KMS-11 (cell line): ENCODE results near the gene NDUFB11.
A peak's percentile ranks its signal among the peaks of the same experiment; 100 is the strongest.

ENCODE experiments used
- H2AFZ ChIP-seq: fragments of 200-600 bp; sonication (generic); 2 replicates; pipeline ENCODE4 v1.6.1; 2016; ENCODE audit warnings: antibody characterized with exemption, mixed run types, low read depth
- H3K27ac ChIP-seq: fragments of 200-600 bp; sonication (generic); 2 replicates; pipeline ENCODE4 v1.6.1; 2016; ENCODE audit warnings: mild to moderate bottlenecking, mixed run types
- H3K27me3 ChIP-seq: fragments of 200-600 bp; sonication (generic); 2 replicates; pipeline ENCODE4 v1.6.1; 2017; ENCODE audit warnings: mild to moderate bottlenecking, low read depth, mixed run types, moderate library complexity; ENCODE audit not compliant: insufficient read depth
- H3K36me3 ChIP-seq: fragments of 200-600 bp; sonication (generic); 2 replicates; pipeline ENCODE4 v1.6.1; 2017; ENCODE audit warnings: mild to moderate bottlenecking, mixed run types; ENCODE audit not compliant: insufficient read depth
- H3K4me1 ChIP-seq: fragments of 200-600 bp; sonication (generic); 2 replicates; pipeline ENCODE4 v1.6.1; 2016; ENCODE audit warnings: mild to moderate bottlenecking, low read depth, mixed run types; ENCODE audit not compliant: poor library complexity, severe bottlenecking
- H3K4me2 ChIP-seq: fragments of 200-600 bp; sonication (generic); 2 replicates; pipeline ENCODE4 v1.7.0; 2016; ENCODE audit warnings: mild to moderate bottlenecking, mixed run types
- H3K4me3 ChIP-seq: fragments of 200-600 bp; sonication (generic); IDR thresholded peaks from 2 replicates; pipeline ENCODE4 v1.6.1; 2017; ENCODE audit warnings: low read depth, low read length, mixed read lengths; ENCODE audit not compliant: insufficient read depth
- H3K79me2 ChIP-seq: fragments of 200-600 bp; sonication (generic); 2 replicates; pipeline ENCODE4 v1.6.1; 2016; ENCODE audit warnings: low read depth, mixed run types; ENCODE audit not compliant: insufficient read depth
- H3K9ac ChIP-seq: fragments of 200-600 bp; sonication (generic); 2 replicates; pipeline ENCODE4 v1.6.1; 2016; ENCODE audit warnings: mild to moderate bottlenecking, mixed run types
- H4K20me1 ChIP-seq: fragments of 200-600 bp; sonication (generic); 2 replicates; pipeline ENCODE4 v1.6.1; 2016; ENCODE audit warnings: mild to moderate bottlenecking, mixed run types; ENCODE audit not compliant: insufficient read depth
- TF ChIP-seq, protein P1 (sequence below): fragments of 200-600 bp; sonication (generic); conservative IDR thresholded peaks from 2 replicates; pipeline ENCODE4 v1.6.1; 2017; ENCODE audit warnings: low read depth, mild to moderate bottlenecking, antibody characterized with exemption, low read length, moderate library complexity, mixed read lengths

Gene NDUFB11

DNA sequence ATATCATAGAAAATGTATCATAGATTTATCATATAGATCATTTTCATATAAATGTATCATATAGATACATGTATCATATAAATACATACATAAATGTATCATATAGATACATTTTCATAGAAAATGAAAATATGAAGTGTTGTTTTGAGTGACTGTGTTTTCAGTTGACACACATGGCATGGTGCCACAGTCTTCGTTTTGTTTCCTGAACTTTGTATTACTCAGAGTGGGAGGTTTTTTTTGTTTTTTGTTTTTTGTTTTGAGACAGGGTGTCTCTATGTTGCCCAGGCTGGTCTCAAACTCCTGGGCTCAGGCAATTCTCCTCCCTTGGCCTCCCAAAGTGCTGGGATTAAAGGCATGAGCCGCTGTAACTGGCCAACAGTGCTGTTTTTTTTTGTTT, 4.4 kb upstream of the NDUFB11 start:
- no peak overlapping the region for H3K4me2 ChIP-seq
- no peak overlapping the region for H2AFZ ChIP-seq
- H3K27ac ChIP-seq = no peak overlapping the region
- H3K27me3 ChIP-seq = no peaks in the 10 kb centered on the region
- no peak overlapping the region for H3K9ac ChIP-seq
- no peaks in the 10 kb centered on the region for H4K20me1 ChIP-seq
- TF ChIP-seq, protein P1, sequence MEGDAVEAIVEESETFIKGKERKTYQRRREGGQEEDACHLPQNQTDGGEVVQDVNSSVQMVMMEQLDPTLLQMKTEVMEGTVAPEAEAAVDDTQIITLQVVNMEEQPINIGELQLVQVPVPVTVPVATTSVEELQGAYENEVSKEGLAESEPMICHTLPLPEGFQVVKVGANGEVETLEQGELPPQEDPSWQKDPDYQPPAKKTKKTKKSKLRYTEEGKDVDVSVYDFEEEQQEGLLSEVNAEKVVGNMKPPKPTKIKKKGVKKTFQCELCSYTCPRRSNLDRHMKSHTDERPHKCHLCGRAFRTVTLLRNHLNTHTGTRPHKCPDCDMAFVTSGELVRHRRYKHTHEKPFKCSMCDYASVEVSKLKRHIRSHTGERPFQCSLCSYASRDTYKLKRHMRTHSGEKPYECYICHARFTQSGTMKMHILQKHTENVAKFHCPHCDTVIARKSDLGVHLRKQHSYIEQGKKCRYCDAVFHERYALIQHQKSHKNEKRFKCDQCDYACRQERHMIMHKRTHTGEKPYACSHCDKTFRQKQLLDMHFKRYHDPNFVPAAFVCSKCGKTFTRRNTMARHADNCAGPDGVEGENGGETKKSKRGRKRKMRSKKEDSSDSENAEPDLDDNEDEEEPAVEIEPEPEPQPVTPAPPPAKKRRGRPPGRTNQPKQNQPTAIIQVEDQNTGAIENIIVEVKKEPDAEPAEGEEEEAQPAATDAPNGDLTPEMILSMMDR = no peak
- no peak overlapping the region for H3K4me3 ChIP-seq
- H3K4me1 ChIP-seq = peaks cover 8% of the 10 kb centered on the region
- no peaks in the 10 kb centered on the region for H3K36me3 ChIP-seq
- H3K79me2 ChIP-seq = peaks cover 62% of the 10 kb centered on the region

DNA sequence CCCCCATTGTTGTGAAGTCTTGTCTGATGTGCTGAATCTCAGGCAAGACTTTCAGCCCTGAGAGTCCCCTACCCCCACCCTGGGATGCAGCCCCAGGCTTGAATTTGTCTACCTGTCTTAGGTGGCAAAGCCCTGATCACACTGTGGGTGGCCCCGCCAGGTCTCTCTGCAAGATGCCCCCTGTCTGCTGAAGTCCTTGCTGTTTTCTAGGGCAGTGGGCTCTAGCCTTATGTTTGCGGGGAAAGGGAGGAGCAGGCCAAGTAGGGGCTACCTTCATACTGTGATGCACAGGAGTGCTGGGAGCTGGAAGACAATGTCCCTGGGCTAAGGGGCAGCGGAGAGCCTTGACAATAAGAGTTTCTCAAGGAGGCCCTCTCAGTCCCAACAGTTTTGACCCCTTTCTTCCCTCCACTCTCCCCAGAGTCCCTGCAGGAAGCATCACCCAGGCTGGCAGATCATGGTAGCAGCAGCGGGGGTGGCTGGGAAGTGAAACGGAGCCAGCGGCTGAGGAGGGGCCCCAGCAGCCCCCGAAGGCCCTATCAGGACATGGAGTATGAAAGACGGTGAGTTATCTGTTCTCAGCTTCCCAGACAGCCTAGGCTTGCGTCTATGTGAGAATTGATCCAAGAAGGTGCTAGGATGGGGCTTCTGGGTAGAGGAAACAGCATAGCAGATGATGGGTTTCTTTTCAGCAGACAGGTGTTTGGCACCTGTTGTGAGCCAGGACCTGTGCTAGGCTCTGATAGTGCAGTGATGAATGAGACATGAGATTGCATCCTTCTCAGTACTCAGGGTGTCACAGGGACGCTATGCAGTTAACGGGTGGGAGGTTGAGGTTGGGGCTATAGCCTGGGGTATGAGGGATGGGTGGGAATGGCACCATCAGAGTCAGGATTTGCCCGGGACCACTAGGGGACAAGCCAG, 2.7 kb upstream of the NDUFB11 start:
- Histone ChIP-seq H3K79me2 (peaks cover 77% of the 10 kb centered on the region), H4K20me1 (no peaks in the 10 kb centered on the region), H3K4me2 (peak overlapping the region; percentile 76; the same call in 1 of the 2 replicates), H2AFZ (no peak overlapping the region), H3K27me3 (no peaks in the 10 kb centered on the region), H3K36me3 (no peaks in the 10 kb centered on the region), H3K4me3 (no peak overlapping the region), H3K9ac (no peak overlapping the region), H3K27ac (no peak overlapping the region), H3K4me1 (peaks cover 15% of the 10 kb centered on the region)
- TF ChIP-seq, protein P1 = no peak

DNA sequence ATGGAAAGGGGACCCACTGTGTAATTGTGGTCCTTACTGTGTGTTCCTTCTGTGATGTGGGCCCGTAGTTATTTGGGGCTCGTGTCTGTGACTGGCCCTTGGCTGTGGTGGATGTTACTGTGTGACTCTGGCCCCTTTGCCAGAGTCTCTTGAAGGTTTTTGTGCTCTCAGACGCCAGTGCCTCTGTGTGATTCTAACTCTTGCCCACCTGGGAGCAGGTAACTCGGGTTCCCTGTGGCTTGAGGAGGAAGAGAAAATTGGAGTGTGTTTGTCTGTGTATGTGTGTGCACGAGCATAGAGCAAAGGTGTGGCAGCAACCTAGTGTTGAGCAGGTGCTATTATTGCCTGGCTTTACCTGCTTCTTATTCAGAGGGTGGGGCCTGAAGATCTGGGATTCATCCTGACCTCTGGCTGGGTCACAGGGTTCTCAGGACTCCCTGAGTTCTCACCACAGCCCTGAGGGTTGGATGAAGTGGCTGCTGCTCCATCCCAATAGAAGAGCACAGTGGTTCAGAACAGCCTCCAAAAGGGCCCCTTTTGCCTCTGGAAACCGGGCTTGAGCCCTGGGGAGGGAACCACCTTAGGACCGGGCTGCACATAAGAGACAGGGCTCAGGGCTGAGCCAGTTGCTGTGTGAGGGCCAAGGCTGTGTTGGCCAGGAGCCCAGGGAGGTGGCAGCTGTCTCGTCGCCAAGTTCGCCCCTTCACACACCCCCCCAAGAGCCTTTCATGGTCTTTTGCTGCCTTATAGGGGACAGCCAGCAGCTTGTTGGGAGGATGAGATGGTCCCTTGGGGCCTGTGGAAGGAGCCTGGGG, 1.8 kb upstream of the NDUFB11 start:
- Histone ChIP-seq H3K4me3 (no peak overlapping the region), H3K27me3 (no peaks in the 10 kb centered on the region), H3K27ac (peak overlapping the region; percentile 98; the same call in 1 of the 2 replicates), H3K4me1 (peaks cover 15% of the 10 kb centered on the region), H3K79me2 (peaks cover 76% of the 10 kb centered on the region), H4K20me1 (no peaks in the 10 kb centered on the region), H3K4me2 (peak overlapping the region; percentile 76), H3K36me3 (no peaks in the 10 kb centered on the region), H2AFZ (no peak overlapping the region), H3K9ac (peak overlapping the region; percentile 95; the same call in 1 of the 2 replicates)
- TF ChIP-seq, protein P1 = no peak

DNA sequence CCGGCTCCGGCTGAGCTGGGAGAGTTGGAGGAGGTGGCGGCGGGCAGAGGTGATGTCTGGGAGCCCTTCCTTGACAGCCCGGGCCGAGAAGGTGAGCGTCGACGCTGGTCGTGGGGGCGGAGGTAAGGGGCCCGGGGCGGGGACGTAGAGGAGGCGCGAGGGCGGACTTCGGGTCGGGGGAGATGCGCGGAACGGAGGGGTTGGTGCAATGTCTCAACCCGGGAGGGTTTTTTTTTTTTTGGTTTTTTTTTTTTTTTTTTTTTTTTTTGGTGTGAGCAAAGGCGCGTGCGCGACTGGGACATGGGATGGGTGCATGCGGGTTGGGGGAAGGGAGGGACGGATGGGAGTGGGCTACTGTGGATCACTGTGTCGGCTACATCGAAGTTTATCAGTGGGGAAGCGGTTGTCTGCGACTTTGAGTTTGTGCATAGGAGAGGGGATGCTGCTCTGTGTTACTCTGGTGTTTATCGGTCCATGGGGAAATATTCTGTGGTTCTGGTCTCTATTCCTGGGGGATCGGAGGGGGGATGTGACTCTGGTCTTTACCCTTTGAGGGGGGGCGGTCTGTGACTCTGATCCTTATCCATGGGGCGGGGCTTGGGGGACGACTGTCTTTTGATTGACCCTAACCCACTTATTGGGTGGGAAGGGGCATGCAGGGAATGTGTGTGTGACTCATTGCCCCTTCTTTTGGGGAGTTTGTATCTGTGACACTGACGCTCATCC, 1.1 kb upstream of the NDUFB11 start:
- Histone ChIP-seq H3K27me3 (no peaks in the 10 kb centered on the region), H3K36me3 (no peaks in the 10 kb centered on the region), H4K20me1 (no peaks in the 10 kb centered on the region), H3K4me2 (peak overlapping the region; percentile 76), H3K27ac (peak overlapping the region; percentile 98), H3K4me3 (no peak overlapping the region), H2AFZ (peak overlapping the region; percentile 57), H3K9ac (peak overlapping the region; percentile 95), H3K4me1 (peaks cover 15% of the 10 kb centered on the region), H3K79me2 (peaks cover 69% of the 10 kb centered on the region)
- TF ChIP-seq, protein P1 = no peak
